ENCODE measurements around the gene KLHL29. TPM values are rescaled to one million over a fixed set of nuclear protein-coding genes. Genes with fewer than 3 reads are reported as not detected.
A peak's percentile ranks its signal among the peaks of the same experiment; 100 is the strongest.

Gene KLHL29
- total and polyA plus RNA-seq, 2 experiments from 2014 or later, result 1.9 to 6.4 TPM

DNA sequence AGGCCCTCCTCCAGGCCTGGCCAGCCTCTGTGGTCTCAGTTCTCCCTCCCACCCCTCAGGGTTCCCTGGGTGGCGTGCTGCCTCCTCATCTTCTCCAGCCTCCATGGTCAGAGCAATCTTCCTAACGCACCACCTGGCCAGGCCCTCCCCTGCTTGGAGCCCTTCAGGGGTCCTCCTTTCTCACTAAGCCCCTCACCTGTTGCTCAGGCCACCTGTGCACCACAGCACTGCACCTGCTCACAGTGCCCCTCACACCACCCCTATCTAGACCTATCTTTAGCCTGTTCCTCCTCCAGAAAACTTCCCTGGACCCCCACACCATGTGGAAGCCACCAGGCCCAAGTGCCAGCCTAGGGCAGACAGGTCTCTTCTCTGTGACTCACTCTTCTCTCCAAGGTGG lies 274.8 kb downstream of the KLHL29 start:
- H4K20me1 ChIP-seq (ENCODE audit: insufficient read depth), result no peaks in the 10 kb centered on the region
- no peaks in the 10 kb centered on the region for H3K36me3 ChIP-seq (ENCODE audit: low read depth)
- H3K9ac ChIP-seq, result no peak overlapping the region
- 89 to 95% methylated on average over 2 of the region's 2 CpGs for WGBS, 2 experiments (ENCODE audit: low coverage in 1 of 2, low lambda C conversion rate in 2 of 2, missing lambda C conversion rate in 2 of 2)
- H3K4me3 ChIP-seq, result no peak overlapping the region
- no peak overlapping the region for H2AFZ ChIP-seq
- H3K9me3 ChIP-seq (ENCODE audit: low read depth), result no peaks in the 10 kb centered on the region
- H3K79me2 ChIP-seq (ENCODE audit: insufficient read depth), result no peaks in the 10 kb centered on the region
- no peak overlapping the region for H3K4me2 ChIP-seq (ENCODE audit: unreplicated experiment)
- H3K27ac ChIP-seq, result no peak overlapping the region
- H3F3A ChIP-seq (ENCODE audit: insufficient read depth), result no peaks in the 10 kb centered on the region
- no peaks in the 10 kb centered on the region for H3K9me2 ChIP-seq (ENCODE audit: insufficient read depth)
- no peaks in the 10 kb centered on the region for H3K27me3 ChIP-seq (replicated peaks; ENCODE audit: insufficient read depth)
- no peak for DNase-seq
- no peak for TF ChIP-seq EZH2 (IDR thresholded peaks at IDR 0.05; ENCODE audit: insufficient read depth, poor library complexity, severe bottlenecking)
- no peak for TF ChIP-seq EZH2phosphoT487 (IDR thresholded peaks at IDR 0.05; ENCODE audit: insufficient read depth, low read depth)
- H3K4me1 ChIP-seq (ENCODE audit: insufficient read depth), result peaks cover 6% of the 10 kb centered on the region; the same call in 1 of the 2 replicates
- in situ Hi-C loops (cut with MboI), result no loop called here

DNA sequence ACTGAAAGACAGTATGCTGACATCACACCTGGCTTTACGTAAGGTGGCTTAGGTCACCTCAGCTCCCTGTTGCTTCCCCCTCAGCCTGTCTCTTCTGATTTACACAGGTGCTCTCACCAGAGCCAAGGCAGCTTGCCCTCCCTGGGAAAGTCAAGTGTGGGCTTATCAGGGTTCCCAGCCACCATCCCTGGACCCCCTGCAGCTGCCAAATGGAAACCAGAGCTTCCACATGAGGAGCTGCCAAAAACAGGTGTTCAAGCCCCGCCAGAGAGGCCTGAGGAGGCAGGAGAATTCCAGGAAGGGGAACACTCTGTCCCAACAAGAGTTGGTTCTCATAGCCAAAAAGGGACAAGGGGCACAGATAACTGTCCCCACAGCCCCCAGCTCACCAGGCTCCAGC lies 275.3 kb downstream of the KLHL29 start:
- no peak overlapping the region for H3K27ac ChIP-seq
- no peaks in the 10 kb centered on the region for H3K9me3 ChIP-seq (ENCODE audit: low read depth)
- H3K27me3 ChIP-seq (replicated peaks; ENCODE audit: insufficient read depth), result no peaks in the 10 kb centered on the region

DNA sequence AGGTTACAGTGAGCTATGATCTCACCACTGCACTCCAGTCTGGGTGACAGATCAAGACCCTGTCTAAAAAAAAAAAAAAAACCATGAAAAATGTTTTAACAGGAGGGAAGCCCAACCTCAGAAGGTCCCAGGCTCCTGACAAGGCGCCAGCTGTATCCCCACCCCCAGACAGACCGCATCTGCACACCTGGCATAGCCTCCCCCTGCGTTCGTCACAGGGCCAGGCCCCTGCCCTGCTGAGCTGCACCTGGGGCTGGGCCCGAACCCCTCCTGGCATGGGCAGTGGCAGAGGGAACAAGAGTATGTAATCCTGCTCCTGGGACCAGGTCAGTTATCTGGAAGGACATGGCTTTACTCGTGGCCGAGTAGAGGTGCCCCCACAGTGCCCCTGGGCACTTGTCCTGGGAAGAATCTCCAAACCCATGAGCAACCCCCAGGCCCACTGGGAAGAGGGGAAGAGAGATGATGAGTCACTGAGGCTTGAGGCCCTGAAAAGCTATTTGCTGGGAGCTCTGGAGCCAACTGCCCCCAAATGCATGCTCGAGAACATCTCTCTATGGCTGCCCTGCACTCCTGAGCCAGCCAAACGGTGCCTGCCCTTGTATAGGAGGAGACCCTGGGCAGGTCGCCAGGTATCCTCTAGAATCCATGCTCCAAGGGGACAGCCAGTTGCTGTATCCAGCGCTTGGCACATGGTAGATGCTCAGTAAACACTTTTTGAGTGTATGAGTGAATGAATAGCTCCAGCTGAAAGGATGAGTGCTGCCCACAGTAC lies 276.5 kb downstream of the KLHL29 start:
- peak; percentile 4 for DNase-seq
- Histone ChIP-seq H3K4me1 (ENCODE audit: insufficient read depth) (peaks cover 6% of the 10 kb centered on the region; the same call in 1 of the 2 replicates), H3K9me3 (ENCODE audit: low read depth) (no peaks in the 10 kb centered on the region), H4K20me1 (ENCODE audit: insufficient read depth) (no peaks in the 10 kb centered on the region), H3K79me2 (ENCODE audit: insufficient read depth) (no peaks in the 10 kb centered on the region), H3K27me3 (replicated peaks; ENCODE audit: insufficient read depth) (no peaks in the 10 kb centered on the region), H3K27ac (no peak overlapping the region), H3F3A (ENCODE audit: insufficient read depth) (no peaks in the 10 kb centered on the region), H3K9me2 (ENCODE audit: insufficient read depth) (no peaks in the 10 kb centered on the region), H3K4me2 (ENCODE audit: unreplicated experiment) (no peak overlapping the region), H2AFZ (no peak overlapping the region), H3K9ac (no peak overlapping the region), H3K4me3 (no peak overlapping the region), H3K36me3 (ENCODE audit: low read depth) (no peaks in the 10 kb centered on the region)
- in situ Hi-C loops (cut with MboI), result no loop called here
- no peak for TF ChIP-seq EZH2phosphoT487 (IDR thresholded peaks at IDR 0.05; ENCODE audit: insufficient read depth, low read depth)
- no peak for TF ChIP-seq EZH2 (IDR thresholded peaks at IDR 0.05; ENCODE audit: insufficient read depth, poor library complexity, severe bottlenecking)
- WGBS, 2 experiments (ENCODE audit: low coverage in 1 of 2, low lambda C conversion rate in 2 of 2, missing lambda C conversion rate in 2 of 2), result 72 to 74% methylated on average over 11 of the region's 11 CpGs

More for the DNA sequence above, 275.3 kb downstream of the KLHL29 start:
- in situ Hi-C loops (cut with MboI), result no loop called here
- no peak overlapping the region for H2AFZ ChIP-seq
- no peaks in the 10 kb centered on the region for H4K20me1 ChIP-seq (ENCODE audit: insufficient read depth)
- H3K79me2 ChIP-seq (ENCODE audit: insufficient read depth), result no peaks in the 10 kb centered on the region
- DNase-seq, result no peak
- H3K4me1 ChIP-seq (ENCODE audit: insufficient read depth), result peaks cover 6% of the 10 kb centered on the region; the same call in 1 of the 2 replicates
- H3K9ac ChIP-seq, result no peak overlapping the region
- no peak overlapping the region for H3K4me2 ChIP-seq (ENCODE audit: unreplicated experiment)
- TF ChIP-seq EZH2phosphoT487 (IDR thresholded peaks at IDR 0.05; ENCODE audit: insufficient read depth, low read depth), result no peak
- TF ChIP-seq EZH2 (IDR thresholded peaks at IDR 0.05; ENCODE audit: insufficient read depth, poor library complexity, severe bottlenecking), result no peak
- no peaks in the 10 kb centered on the region for H3K9me2 ChIP-seq (ENCODE audit: insufficient read depth)
- no peaks in the 10 kb centered on the region for H3K36me3 ChIP-seq (ENCODE audit: low read depth)
- no peaks in the 10 kb centered on the region for H3F3A ChIP-seq (ENCODE audit: insufficient read depth)
- WGBS, 2 experiments (ENCODE audit: low coverage in 1 of 2, low lambda C conversion rate in 2 of 2, missing lambda C conversion rate in 2 of 2), result 97 to 100% methylated on average over 2 of the region's 2 CpGs
- no peak overlapping the region for H3K4me3 ChIP-seq

DNA sequence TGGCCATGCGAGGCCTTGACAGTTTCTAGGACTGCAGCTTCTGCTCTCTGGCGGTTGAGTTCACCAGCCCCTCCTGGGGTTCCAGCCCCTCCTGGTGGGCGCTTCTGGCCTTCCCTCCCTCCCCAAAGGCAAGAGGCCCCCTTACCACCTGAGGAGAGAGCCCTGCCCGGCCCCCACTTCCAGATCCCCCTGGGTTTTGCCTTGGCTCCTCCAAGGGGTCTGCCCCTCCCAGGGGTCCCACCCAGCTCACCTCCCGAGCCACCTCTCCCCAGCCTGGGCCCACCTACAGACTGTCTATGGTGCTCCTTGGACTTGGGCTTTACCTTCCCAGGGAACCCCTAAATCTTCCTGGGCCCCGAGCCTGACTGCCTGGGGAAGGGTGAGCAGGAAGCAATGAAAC lies 277.5 kb downstream of the KLHL29 start:
- DNase-seq, result no peak
- no peak overlapping the region for H3K4me3 ChIP-seq
- H3K9me3 ChIP-seq (ENCODE audit: low read depth), result no peaks in the 10 kb centered on the region
- no peak overlapping the region for H3K9ac ChIP-seq
- 85% methylated on average over 6 of the region's 6 CpGs for WGBS, 2 experiments (ENCODE audit: low coverage in 1 of 2, low lambda C conversion rate in 2 of 2, missing lambda C conversion rate in 2 of 2)
- peaks cover 6% of the 10 kb centered on the region; the same call in 1 of the 2 replicates for H3K4me1 ChIP-seq (ENCODE audit: insufficient read depth)
- H4K20me1 ChIP-seq (ENCODE audit: insufficient read depth), result no peaks in the 10 kb centered on the region
- no peaks in the 10 kb centered on the region for H3K27me3 ChIP-seq (replicated peaks; ENCODE audit: insufficient read depth)
- no peak overlapping the region for H3K4me2 ChIP-seq (ENCODE audit: unreplicated experiment)
- no peak overlapping the region for H2AFZ ChIP-seq
- H3K27ac ChIP-seq, result no peak overlapping the region
- no peaks in the 10 kb centered on the region for H3K36me3 ChIP-seq (ENCODE audit: low read depth)
- H3F3A ChIP-seq (ENCODE audit: insufficient read depth), result no peaks in the 10 kb centered on the region
- in situ Hi-C loops (cut with MboI), result no loop called here
- TF ChIP-seq EZH2 (IDR thresholded peaks at IDR 0.05; ENCODE audit: insufficient read depth, poor library complexity, severe bottlenecking), result no peak
- no peak for TF ChIP-seq EZH2phosphoT487 (IDR thresholded peaks at IDR 0.05; ENCODE audit: insufficient read depth, low read depth)
- H3K9me2 ChIP-seq (ENCODE audit: insufficient read depth), result no peaks in the 10 kb centered on the region
- H3K79me2 ChIP-seq (ENCODE audit: insufficient read depth), result no peaks in the 10 kb centered on the region

Measured in GM23248 (cell line).